HepG2 (cell line): Measurements from ENCODE around the gene PPOX. TPM values are rescaled to one million over a fixed set of nuclear protein-coding genes. Genes with fewer than 3 reads are reported as not detected.

Source experiments
- EZH2 ChIP-seq: conservative IDR thresholded peaks from 2 replicates; pipeline ENCODE4 v1.6.1; 2012; ENCODE audit warnings: mild to moderate bottlenecking, low read depth, low read length, moderate library complexity
- GATAD2A ChIP-seq: IDR thresholded peaks from 2 replicates; pipeline ENCODE4 v1.6.1; 2016
- HDAC6 ChIP-seq: fragments of 200-600 bp; sonication (generic); IDR thresholded peaks from 2 replicates; pipeline ENCODE4 v1.7.0; 2017; ENCODE audit warnings: mild to moderate bottlenecking, antibody characterized with exemption, low read length, low read depth
- HNF4A ChIP-seq: sonication (generic); formaldehyde crosslinking; IDR thresholded peaks from 2 replicates; pipeline ENCODE4 v1.4.0; 2020; ENCODE audit warnings: missing genetic modification reagents
- MIXL1 ChIP-seq: IDR thresholded peaks from 2 replicates; pipeline ENCODE4 v1.6.1; 2016
- MXD1 ChIP-seq: sonication (generic); formaldehyde crosslinking; IDR thresholded peaks from 2 replicates; pipeline ENCODE4 v1.4.0; 2020; ENCODE audit warnings: mild to moderate bottlenecking, missing genetic modification reagents
- SNAPC4 ChIP-seq: sonication (generic); formaldehyde crosslinking; IDR thresholded peaks from 2 replicates; pipeline ENCODE4 v1.4.0; 2020; ENCODE audit warnings: mild to moderate bottlenecking, missing genetic modification reagents
- ZBTB37 ChIP-seq: sonication (generic); formaldehyde crosslinking; IDR thresholded peaks from 2 replicates; pipeline ENCODE4 v1.4.0; 2020; ENCODE audit warnings: mild to moderate bottlenecking, missing genetic modification reagents
- ZFX ChIP-seq: sonication (generic); formaldehyde crosslinking; IDR thresholded peaks from 2 replicates; pipeline ENCODE4 v1.4.0; 2020; ENCODE audit warnings: mild to moderate bottlenecking, low read depth, missing genetic modification reagents, moderate library complexity
- ZGPAT ChIP-seq: IDR thresholded peaks from 2 replicates; pipeline ENCODE4 v1.6.1; 2016; ENCODE audit warnings: mild to moderate bottlenecking
- ZNF292 ChIP-seq: sonication (generic); formaldehyde crosslinking; IDR thresholded peaks from 2 replicates; pipeline ENCODE4 v1.8.1; 2022; ENCODE audit warnings: mild to moderate bottlenecking, low read depth, missing genetic modification reagents, borderline replicate concordance
- ZNF335 ChIP-seq: sonication (generic); formaldehyde crosslinking; IDR thresholded peaks from 2 replicates; pipeline ENCODE4 v1.4.0; 2020; ENCODE audit warnings: missing genetic modification reagents
- ZNF460 ChIP-seq: sonication (generic); formaldehyde crosslinking; IDR thresholded peaks from 2 replicates; pipeline ENCODE4 v1.5.1; 2020; ENCODE audit warnings: missing genetic modification reagents, mild to moderate bottlenecking, borderline replicate concordance
- ZNF883 ChIP-seq: sonication (generic); formaldehyde crosslinking; IDR thresholded peaks from 2 replicates; pipeline ENCODE4 v1.5.1; 2020; ENCODE audit warnings: mild to moderate bottlenecking, missing genetic modification reagents; ENCODE audit errors: not compliant biosample characterization
- polyA plus RNA-seq, 8 experiments: library from polyadenylated mRNA; depleted of rRNA in 3 of 8; stranded (reverse) in 7 of 8; unstranded in 1 of 8; fragments of >200 nt; fragmentation: Illumina TruSeq in 4 of 8; extraction: Trizol in 4 of 8; gene quantifications; 2 replicates each; pipeline versions ENCODE4 v1.2.1 to v1.2.3, GENCODE V29; 2011 to 2016; ENCODE audit warnings: low read depth in 4 of 8, missing spikeins in 1 of 8, mixed read lengths in 1 of 8; ENCODE audit not compliant: insufficient read depth in 1 of 8
- total RNA-seq, 5 experiments: library from RNA; depleted of rRNA; stranded (reverse); fragments of >200 nt; fragmentation: Illumina TruSeq; extraction: Trizol; gene quantifications; 2 replicates each; pipeline ENCODE4 v1.2.3, GENCODE V29; 2016; ENCODE audit warnings: low read depth in 1 of 5

The PPOX gene
- total and polyA plus RNA-seq, 2 of the 13 experiments (the other 11 are each of a cell fraction or from before 2014, with no cell fraction given): 15.5 to 27.7 TPM

GRCh38 chr1:161159087-161159912 is 6.9 kb upstream of the PPOX start, which contains the start of gene USP21 (continued):
- TF ChIP-seq EZH2 (no peak), SNAPC4 (0 out of 2 replicates have a peak, but pooled peaks have one; percentile 61), HDAC6 (no peak), GATAD2A (no peak; the same call in 1 of the 2 replicates), HNF4A (no peak), MIXL1 (no peak), ZNF335 (CRISPR knock-in tag) (no peak), ZNF460 (no peak), ZBTB37 (no peak), ZNF883 (peak; percentile 84), ZGPAT (CRISPR knock-in tag) (0 out of 2 replicates have a peak, but pooled peaks have one; percentile 45), MXD1 (peak; percentile 54), ZNF292 (no peak), ZFX (CRISPR knock-in tag) (peak; percentile 67; the same call in 1 of the 2 replicates)
